ENCODE results near the gene DSCAML1.
A peak's percentile ranks its signal among the peaks of the same experiment; 100 is the strongest.
"Not testable (repeated sequence)": the region's sequence is repeated elsewhere in the genome, so short reads cannot be mapped to it uniquely, and the experiment has no call there.

The DSCAML1 gene

GRCh38 chr11:117819096-117820040, 22.4 kb upstream of the DSCAML1 start:
- DNase-seq (ENCODE audit: low read depth in 3 of 3) = no peak

DNA sequence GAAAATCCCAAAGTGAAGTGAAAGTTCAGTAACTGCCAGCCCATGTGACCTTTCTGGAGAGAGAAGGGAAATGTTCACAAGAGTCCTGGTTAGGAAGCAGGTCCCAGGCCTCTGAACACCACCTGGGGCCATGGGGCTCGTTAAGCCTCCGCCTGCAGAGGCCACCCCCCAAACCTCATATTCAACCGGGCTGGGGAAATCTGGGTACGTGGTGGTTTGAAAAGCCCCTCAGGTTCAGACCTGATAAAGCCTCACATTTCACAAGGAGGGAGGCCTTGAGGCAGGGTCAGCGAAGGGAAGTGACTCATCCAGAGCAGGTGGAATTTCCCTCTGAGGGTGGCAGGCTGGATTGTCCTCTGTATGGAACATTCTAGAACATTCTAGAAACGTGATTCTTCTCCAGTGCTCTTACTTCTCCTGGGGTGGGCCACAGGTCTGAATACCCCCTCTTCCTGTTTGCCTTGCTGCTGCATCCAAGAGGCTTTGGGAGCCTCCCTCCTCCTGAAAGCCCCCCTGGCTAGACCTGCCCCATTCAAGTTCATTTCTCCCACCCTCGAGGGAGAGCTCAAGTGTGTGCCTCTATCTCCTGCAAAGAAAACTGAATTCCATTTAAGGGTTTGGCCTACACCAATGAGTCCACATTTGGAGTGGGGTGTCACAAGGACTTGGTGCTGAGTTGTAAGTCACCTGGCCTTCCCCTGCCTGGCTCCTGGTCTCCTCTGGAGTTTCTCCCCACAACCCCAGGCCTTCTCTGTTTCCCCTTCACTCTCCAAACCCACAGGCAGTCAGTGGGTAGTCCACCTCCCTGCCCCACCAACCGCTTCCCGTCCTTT, 21.2 kb upstream of the DSCAML1 start:
- DNase-seq (ENCODE audit: low read depth in 3 of 3) = peak in 2 of 3 experiments; percentile 32 to 42

DNA sequence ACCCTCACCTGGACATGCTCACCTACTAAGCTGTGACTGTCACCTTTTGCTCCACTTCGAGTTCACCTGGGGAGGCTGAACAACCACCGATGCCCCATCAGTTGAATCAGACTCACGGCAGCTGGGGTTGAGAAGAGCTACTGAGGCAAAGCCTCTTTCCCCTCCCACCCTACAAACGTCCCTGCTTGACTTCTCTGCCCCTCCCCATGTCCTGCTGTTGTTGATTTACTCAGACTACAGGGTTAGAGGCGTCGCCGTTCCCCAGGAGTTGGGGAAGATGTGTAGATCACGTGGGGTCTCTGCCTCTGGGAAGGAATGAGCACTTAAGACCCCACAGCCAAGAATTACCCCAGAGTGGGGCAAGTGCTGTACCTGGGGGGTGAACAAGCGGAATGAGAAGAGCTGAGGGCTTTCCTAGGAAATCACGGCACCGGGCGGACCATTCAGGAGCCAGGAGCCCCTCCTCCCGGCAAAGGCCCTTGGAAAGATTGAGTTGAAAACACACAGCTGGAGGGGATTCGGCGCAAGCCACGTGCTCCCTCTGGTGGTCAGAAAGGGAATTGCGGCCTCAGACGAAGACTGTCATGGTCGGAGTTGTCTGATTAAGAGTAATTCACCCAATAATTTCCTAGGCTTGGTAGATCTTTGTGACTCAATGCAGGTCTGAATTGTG, 20.5 kb upstream of the DSCAML1 start:
- peak; percentile 80 to 92 (median 86) for DNase-seq (ENCODE audit: low read depth in 3 of 3)

DNA sequence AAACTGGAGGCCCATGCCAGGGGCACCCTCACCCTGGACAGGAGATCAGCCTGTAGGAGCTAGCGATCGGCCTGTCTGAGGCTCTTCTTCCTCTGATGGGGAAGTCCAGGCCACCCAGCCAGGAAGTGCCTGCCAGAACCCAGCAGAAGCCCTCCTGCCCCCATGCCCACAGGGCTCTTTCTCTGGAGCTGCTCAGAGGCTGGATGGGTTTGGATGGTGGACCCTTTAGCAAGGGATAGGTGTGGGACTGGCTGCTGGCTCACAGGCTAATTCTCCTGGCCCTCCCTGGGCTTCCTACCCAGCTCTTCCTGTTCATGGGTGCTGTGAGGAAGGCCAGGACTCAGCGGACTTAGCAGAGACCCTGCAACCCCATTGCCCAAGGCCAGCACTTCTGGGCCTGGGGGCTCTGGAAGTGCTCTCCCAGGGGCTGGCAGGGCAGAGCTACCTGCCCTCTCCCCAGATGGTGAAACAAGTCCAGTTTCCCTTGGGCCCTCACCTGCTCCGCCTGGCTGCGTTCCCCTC, 19.9 kb upstream of the DSCAML1 start:
- no peak for DNase-seq (ENCODE audit: low read depth in 3 of 3)

- no peak for DNase-seq (ENCODE audit: low read depth in 3 of 3)
Measured at GRCh38 chr11:117816151-117816741, 19.2 kb upstream of the DSCAML1 start.

- peak; percentile 36 to 60 (median 39) for DNase-seq (ENCODE audit: low read depth in 3 of 3)
Measured at GRCh38 chr11:117815262-117815803, 18.3 kb upstream of the DSCAML1 start.

GRCh38 chr11:117814766-117815261, 17.8 kb upstream of the DSCAML1 start:
- DNase-seq (ENCODE audit: low read depth in 3 of 3) = peak; percentile 32 to 77 (median 41)

GRCh38 chr11:117814204-117814765, 17.3 kb upstream of the DSCAML1 start:
- DNase-seq (ENCODE audit: low read depth in 3 of 3) = no peak

DNA sequence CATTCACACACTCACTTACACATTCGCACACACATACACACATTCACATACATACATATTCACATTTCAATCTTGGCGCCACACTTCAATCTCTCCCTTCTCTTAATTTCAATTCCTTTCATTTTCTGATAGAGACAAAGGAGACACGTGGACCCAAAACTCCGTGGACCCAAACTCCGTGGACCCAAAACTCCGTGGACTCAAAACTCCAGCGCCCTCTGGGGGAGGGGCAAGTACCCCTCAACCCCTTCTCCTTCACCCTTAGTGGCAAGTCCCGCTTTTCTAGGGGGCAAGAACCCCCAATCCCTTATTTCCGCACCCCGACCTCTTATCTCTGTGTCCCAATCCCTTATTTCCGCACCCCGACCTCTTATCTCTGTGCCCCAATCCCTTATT, 13.0 kb upstream of the DSCAML1 start:
- DNase-seq (ENCODE audit: low read depth in 3 of 3) = not testable (repeated sequence)

DNA sequence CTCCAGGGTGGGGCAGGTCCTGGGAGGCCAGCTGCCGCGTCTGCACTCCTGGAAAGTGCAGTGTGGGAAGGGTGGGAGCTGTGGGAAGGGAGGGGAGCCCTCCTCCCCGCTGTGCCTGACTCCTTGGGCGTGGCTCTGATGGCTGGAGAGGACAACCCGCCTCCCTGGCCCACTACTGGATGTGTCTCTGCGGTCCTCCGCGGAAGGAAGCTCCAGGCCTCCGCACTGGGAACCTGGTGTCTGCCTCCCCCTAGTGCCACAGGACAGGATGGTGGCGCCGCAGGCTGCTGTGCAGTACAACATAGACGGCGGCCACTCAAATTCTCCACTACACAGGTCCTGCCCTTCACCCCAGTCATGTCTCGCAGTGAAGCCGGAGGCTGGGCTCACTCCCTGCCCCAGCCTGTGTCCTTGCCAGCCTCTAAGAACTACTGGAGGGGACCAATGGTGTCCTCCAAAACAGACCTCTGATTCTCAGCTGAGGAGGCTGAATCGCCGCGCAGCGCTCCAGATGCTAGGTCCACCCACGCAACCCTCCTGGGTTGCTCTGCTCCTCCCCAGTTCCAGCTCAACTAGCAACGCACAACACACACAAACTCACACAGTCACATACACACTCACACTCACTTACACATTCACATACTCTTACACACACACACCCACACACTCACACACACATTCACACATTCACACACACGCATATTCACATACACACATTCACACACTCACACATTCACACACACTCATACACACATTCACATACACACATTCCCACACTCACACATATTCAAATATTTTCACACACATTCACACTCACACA, 12.4 kb upstream of the DSCAML1 start:
- DNase-seq (ENCODE audit: low read depth in 3 of 3) = peak in 1 of 3 experiments; percentile 58

- no peak for DNase-seq (ENCODE audit: low read depth in 3 of 3)
Measured at GRCh38 chr11:117808784-117809183, 11.8 kb upstream of the DSCAML1 start.

- peak; percentile 66 to 76 (median 67) for DNase-seq (ENCODE audit: low read depth in 3 of 3)
Measured at GRCh38 chr11:117807482-117808327, 10.7 kb upstream of the DSCAML1 start.

DNA sequence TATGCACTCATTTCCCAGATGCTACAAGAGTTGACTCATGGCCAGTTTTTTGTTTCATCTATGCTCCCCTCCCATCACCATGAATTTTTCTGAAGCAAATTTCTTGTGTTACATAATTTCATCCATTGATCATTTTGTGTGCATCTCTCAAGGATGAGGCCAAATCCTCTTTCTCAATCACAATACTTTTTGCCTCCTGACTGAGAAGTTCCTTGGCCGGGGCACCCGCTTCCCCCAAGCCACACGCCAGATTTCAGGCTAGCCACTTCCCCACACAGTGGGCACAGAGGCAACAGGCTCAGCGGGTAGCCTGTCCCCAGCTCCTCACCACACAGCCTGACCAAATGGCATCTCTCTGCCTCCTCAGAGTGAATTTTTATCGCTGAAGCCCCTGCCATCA, 9.8 kb upstream of the DSCAML1 start:
- no peak for DNase-seq (ENCODE audit: low read depth in 3 of 3)

DNA sequence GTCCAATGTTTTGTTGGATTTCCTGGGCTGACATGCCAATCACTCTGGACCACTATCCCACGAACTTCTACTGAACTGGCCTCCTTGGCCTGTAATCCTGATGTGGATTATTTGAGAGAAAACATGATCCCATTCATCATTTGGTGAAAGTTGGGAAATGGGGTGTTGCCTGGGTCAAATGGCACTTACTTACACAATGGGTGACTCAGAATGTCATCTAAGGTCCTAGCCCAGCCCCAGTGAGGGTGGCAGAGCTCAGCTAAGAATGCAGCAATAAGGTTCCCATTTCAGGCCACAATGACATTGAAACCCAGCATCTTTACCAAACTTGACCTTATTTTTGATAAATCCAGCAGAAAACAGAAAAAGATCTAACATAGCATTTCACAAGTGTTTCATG, 8.0 kb upstream of the DSCAML1 start:
- DNase-seq (ENCODE audit: low read depth in 3 of 3) = no peak

- DNase-seq (ENCODE audit: low read depth in 3 of 3) = no peak
Measured at GRCh38 chr11:117803896-117804295, 6.9 kb upstream of the DSCAML1 start.

DNA sequence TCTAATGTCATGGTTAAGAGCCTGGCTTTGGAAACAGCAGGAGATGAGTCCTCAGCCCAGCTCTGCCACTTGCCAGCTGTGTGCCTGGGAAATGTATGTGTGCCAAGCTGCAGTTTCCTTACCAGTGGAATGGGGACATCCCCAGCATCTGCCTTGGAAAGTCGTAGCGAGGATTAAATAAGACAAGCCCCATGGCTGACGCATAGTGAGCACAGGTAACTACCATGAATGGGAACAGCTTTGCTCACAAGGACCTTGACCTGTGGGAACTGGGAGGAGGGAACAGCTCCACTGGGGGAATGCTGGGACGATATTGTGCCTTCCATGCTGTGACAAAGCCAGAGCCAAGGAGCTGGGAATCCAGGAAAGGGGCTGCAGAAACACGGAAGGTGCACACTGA, 2.6 kb upstream of the DSCAML1 start:
- DNase-seq (ENCODE audit: low read depth in 3 of 3) = no peak

- DNase-seq (ENCODE audit: low read depth in 3 of 3) = no peak
Measured at GRCh38 chr11:117796456-117796871, 552 bp downstream of the DSCAML1 start.

DNA sequence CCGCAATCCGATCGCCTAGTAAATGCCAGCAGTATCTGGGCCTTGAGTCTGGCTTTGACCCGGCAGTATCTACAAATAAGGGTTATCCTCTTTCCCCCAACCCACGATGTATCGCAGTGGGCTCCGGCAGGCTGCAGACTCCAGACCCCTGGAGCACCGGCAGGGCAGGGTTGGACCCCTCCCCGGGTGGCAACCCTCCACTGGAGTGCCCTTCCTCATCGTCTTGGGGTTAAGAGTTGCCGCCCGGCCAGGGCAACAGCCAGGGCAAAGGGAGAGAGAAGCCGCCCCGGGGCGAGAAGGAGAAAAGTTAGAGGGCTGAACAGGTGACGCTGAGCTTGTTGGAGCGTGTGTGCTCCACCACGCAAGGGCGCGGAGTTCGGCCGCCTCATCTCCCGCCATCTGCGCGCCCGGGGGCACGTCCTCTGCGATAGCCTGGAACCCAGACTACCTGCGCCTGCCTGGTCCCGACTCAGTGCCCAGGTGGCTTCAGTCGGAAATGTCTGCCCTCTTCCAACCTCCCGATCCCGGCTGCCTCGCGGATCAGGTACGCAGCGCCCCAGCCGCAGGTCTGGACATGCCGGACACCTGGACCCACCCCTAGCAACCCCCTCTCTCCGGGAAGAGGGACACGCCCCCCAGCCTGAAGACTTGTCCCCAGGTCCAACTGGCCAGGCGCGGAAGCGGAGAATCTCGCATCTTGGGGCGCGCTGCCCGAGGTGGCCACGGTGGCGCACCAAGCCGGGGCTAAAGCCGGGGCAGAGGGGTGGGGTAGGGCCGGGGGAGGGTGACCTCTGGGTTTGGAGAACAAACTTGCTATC, 1.2 kb downstream of the DSCAML1 start:
- DNase-seq (ENCODE audit: low read depth in 3 of 3) = no peak
